Stomach (tissue), 4 donors: ENCODE measurements around the gene CENPT.

Experiments
- CTCF ChIP-seq, 7 experiments: fragments of 450-650 bp in 4 of 7; fragments of 200-600 bp in 3 of 7; sonication (generic) in 3 of 7; IDR thresholded peaks; one replicate each; pipeline ENCODE4 v1.5.1; 2016 to 2019; ENCODE audit warnings: antibody characterized with exemption in 7 of 7, control low read depth in 2 of 7, mild to moderate bottlenecking in 1 of 7
- POLR2A ChIP-seq, 4 donors: fragments of 450-650 bp; IDR thresholded peaks; one replicate each; pipeline ENCODE4 v1.6.1; 2016; ENCODE audit warnings: antibody characterized with exemption in 4 of 4, control low read depth in 2 of 4, mild to moderate bottlenecking in 1 of 4, moderate library complexity in 1 of 4

- TF ChIP-seq CTCF (IDR thresholded peaks at IDR 0.05) (no peak), POLR2A (IDR thresholded peaks at IDR 0.05) (no peak)
These were observed 38.5 kb upstream of the CENPT start for GRCh38 chr16:67885976-67886375.
